Activated T-helper 1 cell treated with Interleukin-2 at 50 U/mL for 16 hours (primary cell): ENCODE data around the gene LRRC4B.
A peak's percentile ranks its signal among the peaks of the same experiment; 100 is the strongest.
"Not testable (repeated sequence)": the region's sequence is repeated elsewhere in the genome, so short reads cannot be mapped to it uniquely, and the experiment has no call there.

Experiments
- DNase-seq: peaks from one replicate; pipeline ENCODE4 v3.0.0-alpha.2; 2020; ENCODE audit warnings: low read depth

Gene LRRC4B

GRCh38 chr19:50552540-50552939 lies 15.7 kb downstream of the LRRC4B start:
- no peak for DNase-seq

DNA sequence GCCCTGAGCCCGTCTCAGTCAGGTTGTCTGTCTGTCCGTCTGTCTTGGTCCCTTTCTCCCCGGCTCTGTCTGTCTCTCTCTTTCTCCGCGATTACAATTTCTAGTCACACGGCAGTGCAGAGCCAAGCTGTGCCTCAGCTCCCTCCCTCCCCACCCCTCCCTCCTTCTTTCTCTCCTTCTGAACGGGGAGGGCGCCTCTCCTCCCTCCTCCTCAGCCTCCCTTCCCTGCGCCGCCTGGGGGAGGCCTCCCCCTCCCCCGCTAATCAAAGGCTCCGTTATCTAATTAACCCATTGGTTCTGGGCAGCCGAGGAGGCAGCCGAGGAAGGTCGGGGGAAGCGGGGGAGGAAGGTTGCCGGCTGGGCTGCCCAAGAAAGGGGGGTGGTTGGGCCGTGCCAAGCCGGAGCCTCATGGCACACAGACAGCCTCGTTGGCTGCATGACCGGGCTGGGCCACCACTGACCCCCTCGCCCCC lies 16.5 kb downstream of the LRRC4B start:
- DNase-seq = no peak

- DNase-seq = no peak
These were observed 17.1 kb downstream of the LRRC4B start for GRCh38 chr19:50551034-50551714.

DNA sequence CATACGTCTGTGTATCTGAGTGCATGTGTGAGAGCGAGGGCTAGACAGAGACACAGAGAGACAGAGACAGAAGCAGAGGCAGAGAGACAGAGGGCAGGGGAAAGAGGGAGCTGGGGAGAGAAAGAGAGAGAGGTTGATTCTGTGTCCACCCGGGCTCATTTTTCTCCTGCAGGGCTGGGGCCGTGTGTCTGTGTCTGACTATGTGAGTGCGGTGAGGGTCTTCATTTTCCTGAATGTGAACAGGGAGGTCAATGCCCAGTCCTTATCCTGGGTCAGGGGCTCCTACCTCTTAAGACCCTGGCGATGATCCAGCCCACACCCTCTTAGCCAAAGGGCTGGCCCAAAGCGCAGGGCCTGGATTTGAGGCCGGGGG lies 17.7 kb downstream of the LRRC4B start:
- no peak for DNase-seq

DNA sequence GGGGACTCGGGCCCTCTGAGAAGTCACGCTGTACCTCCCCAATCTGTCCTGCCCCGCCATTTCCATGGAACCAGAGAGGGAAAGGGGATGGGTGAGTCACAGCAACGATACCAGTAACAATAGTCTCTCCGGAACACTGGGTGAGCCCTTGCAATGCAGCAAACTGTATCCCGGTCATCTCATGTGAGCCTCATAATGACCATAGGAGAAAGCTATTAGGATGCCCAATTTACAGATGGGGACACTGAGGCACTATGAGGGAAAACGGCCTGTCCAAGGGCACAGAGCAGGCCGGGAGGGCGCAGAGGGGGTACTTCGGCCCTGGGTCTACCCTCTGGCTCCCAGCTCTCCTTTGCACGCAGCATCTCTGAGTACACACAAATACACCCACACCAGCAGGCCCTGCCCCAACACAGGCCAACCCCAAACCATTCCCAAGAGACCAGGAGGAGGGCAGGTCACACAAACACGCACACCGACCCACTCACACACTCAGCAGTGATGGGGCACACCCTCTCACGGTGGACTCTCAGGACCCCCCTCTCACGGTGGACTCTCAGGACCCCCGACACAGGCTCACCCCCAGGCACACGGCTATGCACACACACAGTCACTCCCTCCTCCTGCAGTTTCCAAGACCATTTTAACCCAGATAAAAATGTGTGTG lies 18.2 kb downstream of the LRRC4B start:
- no peak for DNase-seq

DNA sequence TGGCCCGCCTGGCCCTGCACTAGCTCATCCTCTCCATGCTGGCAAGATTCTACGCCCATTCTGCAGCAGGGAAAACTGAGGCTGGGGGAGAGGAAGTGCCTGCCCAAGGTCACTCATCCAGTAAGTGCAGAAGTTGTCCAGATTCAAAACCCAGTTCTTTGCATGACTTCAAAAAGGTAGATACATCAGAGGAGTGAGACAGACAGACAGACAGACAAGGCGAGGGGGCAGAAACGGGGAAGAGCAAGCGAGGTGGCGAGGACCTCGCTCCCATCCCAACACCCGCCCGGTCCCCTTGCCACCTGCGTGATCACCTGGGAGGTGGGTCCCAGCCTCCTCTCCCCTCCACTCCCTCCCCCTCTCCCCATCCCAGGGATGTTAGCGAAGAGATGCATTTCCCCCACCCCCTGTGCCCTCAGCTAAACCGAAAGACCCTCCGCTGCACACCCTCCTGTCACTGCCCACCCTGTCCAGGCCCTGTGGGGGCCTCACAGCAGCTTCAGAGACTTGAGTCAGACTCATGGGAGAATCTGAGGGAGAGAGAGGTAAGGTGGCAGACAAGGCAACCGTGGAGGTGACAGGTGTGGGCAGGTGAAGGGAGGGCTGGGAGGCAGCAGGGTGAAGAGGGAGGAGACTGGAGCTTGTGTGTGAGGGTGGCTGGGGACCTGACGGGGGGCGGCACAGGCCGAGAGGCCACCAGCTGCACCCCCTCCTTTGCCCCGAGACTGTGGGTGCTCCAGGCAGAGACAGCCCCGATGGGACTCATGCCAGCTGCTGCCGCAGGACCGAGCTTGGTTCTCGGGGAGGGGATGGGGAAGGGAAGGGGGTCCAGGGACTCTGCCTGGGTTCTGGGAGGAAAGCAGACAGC lies 18.9 kb downstream of the LRRC4B start:
- no peak for DNase-seq

GRCh38 chr19:50548191-50549058 lies 19.8 kb downstream of the LRRC4B start:
- DNase-seq = no peak

DNA sequence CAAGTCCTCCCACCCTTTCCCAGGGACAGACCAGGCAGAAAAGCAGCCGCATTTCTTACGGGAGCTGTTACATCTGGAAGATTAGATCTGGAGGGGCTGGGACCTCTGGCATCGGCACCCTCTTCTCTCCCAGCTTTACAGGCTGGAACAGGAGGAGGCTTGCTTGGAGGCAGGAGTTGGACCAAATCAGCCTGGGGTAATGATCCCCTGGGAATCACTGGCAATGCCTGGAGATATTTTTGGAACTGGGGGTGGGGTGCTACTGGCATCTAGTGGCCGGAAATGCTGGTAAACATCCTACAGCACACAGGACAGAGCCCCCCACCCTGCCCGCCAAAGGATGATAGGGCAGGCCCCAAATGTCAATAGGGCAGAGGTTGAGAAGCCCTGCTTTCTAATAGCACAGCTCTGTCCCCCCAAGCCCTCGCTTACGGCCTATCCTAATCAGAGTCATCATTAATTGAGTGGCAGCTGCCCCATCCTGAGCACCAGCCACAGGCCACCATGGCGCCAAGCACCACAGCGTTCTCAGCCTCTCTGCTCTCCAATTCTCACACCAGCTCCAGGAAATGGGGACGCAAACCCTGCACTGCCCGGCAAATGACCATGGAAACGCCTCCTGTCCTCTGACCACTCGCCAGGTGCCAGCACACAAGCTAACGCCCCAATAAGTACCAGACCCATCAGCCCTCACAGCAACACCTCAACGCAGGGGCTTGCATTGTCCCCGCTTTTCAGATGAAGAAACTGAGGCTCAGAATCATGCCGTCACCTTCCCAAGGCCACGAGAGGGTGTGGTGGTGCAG lies 20.6 kb downstream of the LRRC4B start:
- no peak for DNase-seq

GRCh38 chr19:50546527-50547221 lies 21.6 kb downstream of the LRRC4B start:
- no peak for DNase-seq

- no peak for DNase-seq
These were observed 25.3 kb downstream of the LRRC4B start for GRCh38 chr19:50542943-50543342.

DNA sequence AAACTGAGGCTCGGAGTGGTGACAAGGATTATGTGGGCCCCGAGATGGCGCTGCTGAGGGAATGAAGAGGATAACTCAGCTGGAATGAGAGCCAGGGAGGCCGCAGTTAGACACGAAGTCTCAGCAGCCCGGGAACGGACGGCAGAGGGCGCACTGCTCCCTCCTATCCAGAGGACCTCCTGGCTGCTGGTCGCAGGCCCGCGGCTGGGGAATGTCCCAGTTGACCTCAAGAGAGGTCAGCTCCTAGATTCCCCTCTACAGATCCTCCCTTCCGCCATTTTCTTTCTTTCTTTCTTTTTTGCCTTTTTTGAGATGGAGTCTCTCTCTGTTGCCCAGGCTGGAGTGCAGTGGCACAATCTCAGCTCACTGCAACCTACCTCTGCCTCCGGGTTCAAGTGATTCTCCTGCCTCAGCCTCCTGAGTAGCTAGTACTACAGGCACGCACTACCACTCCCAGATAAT lies 30.4 kb downstream of the LRRC4B start:
- DNase-seq = peak; percentile 24

DNA sequence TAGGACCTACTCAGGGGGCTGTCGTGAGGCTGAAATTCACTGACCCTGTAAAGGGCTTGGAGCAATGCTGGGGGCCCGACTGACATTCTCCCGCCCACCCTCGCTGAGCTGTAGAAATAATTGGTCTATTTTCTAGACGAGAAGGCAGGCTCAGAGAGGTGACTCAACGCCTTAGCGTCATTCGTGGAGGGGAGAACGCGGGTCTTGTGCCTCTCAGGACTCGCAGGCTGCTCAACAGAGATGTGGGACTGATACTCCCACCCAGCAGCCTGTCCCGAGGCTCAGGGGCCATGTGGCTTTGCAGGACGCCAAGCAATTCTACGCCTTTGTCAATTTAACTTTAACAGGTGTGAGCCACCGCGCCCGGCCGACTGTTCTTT lies 30.9 kb downstream of the LRRC4B start:
- DNase-seq = no peak

DNA sequence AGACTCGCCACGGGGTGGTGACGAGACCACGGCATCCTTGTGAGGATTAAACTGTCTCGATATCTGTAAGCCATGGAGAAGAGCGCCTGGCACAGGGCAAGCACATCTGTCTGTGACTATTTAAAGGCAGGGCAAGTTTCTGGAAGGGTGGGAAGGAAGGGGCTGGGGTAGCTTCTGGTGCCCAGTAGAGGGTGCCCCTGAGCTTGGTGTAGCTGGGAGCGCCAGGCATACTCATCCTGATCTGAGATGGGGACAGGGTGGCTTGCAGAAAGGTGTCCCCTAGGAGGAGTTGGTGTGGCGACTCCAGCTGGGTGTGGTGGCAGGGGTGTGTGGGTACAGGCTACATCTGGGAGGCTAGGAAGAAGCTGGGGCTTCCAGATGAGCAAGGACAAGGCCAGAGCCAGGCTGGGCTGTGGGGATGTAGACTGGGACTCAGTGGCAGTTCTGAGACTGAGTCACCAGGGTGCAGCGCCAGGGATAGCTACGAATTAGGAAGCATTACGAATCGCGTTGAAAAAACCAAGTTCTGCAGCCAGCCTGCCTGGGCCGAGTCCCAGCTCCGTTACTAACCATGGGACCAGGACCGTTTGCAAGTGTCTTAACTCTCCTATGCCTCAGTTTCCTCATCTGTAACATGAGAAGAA lies 31.5 kb downstream of the LRRC4B start:
- no peak for DNase-seq

DNA sequence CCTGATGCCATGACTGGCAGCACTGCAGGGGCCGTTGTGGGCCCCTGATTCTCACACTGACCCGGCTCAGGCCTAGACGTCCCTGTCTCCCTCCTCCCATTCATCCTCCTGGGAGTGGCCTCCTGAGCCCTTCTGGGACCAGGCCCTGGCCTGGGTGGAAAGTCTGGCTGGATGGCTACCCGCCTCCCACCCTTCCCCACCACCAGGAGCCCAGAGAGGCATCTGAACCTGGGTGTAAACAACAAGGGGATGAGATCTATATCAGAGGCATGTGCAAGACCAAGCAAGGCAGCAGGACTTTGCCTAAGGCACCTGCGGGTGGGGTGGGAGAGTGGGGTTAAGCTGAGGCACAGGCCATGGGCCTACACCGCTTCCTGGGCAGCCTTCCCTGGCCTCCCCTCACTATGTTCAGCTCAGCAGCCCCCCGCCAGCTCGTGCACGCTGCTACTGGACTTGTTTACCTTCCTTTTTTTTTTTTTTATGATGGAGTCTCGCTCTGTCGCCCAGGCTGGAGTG lies 32.5 kb downstream of the LRRC4B start:
- DNase-seq = no peak

DNA sequence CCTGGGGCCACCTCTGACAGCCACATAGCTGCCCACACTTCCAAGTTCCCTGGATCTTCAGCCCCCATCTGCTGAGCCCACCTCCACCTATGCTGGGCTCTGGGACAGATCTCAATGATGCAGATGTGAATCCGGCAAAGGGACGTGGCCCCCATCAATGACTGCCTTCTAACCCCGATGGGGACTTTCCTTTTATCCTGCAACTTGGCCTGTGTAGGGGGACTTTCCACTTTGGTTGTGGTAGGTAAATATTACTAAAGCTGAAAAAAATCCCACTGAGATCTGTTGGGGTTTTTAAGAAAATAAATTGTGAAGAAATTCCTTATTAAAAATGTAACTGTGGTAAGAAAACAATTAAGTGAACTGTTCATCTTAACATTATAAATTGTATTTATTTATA lies 33.8 kb downstream of the LRRC4B start:
- DNase-seq = no peak

DNA sequence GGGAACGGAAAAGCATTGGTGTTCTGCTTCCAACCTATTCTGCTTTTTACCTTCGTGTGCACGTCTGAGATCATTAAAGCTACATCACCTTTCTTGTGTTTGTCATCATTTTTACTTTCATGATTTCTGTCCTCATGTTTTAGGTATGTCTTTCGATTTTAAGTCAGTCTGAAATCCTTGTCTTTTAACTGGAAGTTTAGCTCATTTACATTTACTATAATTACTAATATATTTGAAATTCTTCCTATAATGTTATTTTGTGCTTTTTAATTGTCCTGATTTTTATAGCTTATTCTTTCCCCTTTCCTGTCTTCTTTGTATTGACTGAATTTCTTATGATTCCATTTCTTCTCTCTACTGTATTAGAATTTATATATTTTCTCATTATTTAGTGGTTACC lies 35.3 kb downstream of the LRRC4B start:
- no peak for DNase-seq

GRCh38 chr19:50531171-50531612 lies 37.0 kb downstream of the LRRC4B start:
- no peak for DNase-seq

- DNase-seq = not testable (repeated sequence)
These were observed 40.2 kb downstream of the LRRC4B start for GRCh38 chr19:50528052-50528451.

DNA sequence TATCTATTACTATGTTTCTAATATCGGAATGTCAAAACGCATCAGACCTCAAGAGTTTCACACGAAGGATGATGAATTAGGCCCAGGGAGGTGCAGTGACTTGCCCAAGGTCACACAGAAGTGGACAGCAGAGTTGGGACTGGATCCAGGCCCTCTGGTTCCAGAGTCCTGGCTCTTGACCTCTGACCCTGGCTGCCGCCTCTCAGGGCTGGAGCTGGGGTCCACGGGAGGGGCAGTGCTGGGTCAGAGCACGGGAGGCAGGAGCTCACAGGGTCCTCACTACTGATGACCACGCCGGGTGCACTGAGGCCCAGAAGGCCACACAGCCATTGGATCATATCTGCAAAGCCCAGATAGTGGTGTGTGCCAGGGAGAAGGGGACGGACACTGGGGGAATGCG lies 45.4 kb downstream of the LRRC4B start:
- DNase-seq = no peak
